Trophoblast cell (in vitro differentiated cells and primary cell): Measurements from ENCODE around the gene BABAM2.

Experiments
- DNase-seq, 2 donors: peaks; one replicate each; pipeline ENCODE4 v3.0.0-alpha.2; 2016
- H2AFZ ChIP-seq: 2 replicates; pipeline ENCODE4 v1.6.1; 2013; ENCODE audit warnings: low read length, moderate library complexity, mild to moderate bottlenecking; ENCODE audit not compliant: insufficient read depth, poor library complexity
- H2AK5ac ChIP-seq: 2 replicates; pipeline ENCODE4 v1.6.1; 2013; ENCODE audit warnings: mild to moderate bottlenecking, low read length
- H2BK120ac ChIP-seq: 2 replicates; pipeline ENCODE4 v1.6.1; 2013; ENCODE audit warnings: low read length, mild to moderate bottlenecking, moderate library complexity; ENCODE audit not compliant: insufficient read depth, poor library complexity
- H2BK12ac ChIP-seq: 2 replicates; pipeline ENCODE4 v1.6.1; 2013; ENCODE audit warnings: mild to moderate bottlenecking, low read length, moderate library complexity
- H2BK5ac ChIP-seq: 2 replicates; pipeline ENCODE4 v1.6.1; 2013; ENCODE audit warnings: low read length, low read depth, moderate library complexity, mild to moderate bottlenecking; ENCODE audit not compliant: poor library complexity
- H3K14ac ChIP-seq: 2 replicates; pipeline ENCODE4 v1.6.1; 2013; ENCODE audit warnings: mild to moderate bottlenecking, low read length
- H3K18ac ChIP-seq: 2 replicates; pipeline ENCODE4 v1.6.1; 2013; ENCODE audit warnings: mild to moderate bottlenecking, low read length
- H3K23ac ChIP-seq: 2 replicates; pipeline ENCODE4 v1.6.1; 2013; ENCODE audit warnings: low read length
- H3K27ac ChIP-seq: 2 replicates; pipeline ENCODE4 v1.5.1; 2013; ENCODE audit warnings: low read depth, mild to moderate bottlenecking, inconsistent platforms, low read length, moderate library complexity
- H3K27me3 ChIP-seq: 2 replicates; pipeline ENCODE4 v1.6.1; 2013; ENCODE audit warnings: inconsistent platforms, mild to moderate bottlenecking, low read length, moderate library complexity; ENCODE audit not compliant: insufficient read depth
- H3K36me3 ChIP-seq, 2 experiments: 1 replicate in 1 of 2; 2 replicates in 1 of 2; pipeline ENCODE4 v1.6.1; 2013; ENCODE audit warnings: low read length in 2 of 2, mild to moderate bottlenecking in 2 of 2, moderate library complexity in 1 of 2; ENCODE audit not compliant: insufficient read depth in 2 of 2, control insufficient read depth in 1 of 2
- H3K4ac ChIP-seq: 2 replicates; pipeline ENCODE4 v1.6.1; 2013; ENCODE audit warnings: low read depth, mild to moderate bottlenecking, low read length, moderate library complexity
- H3K4me1 ChIP-seq, 2 experiments: 1 replicate in 1 of 2; 2 replicates in 1 of 2; pipeline ENCODE4 v1.6.1; 2013; ENCODE audit warnings: low read length in 2 of 2, mild to moderate bottlenecking in 2 of 2, moderate library complexity in 1 of 2; ENCODE audit not compliant: insufficient read depth in 2 of 2, control insufficient read depth in 1 of 2
- H3K4me2 ChIP-seq: 2 replicates; pipeline ENCODE4 v1.6.1; 2013; ENCODE audit warnings: inconsistent platforms, mild to moderate bottlenecking, low read length, moderate library complexity
- H3K4me3 ChIP-seq: 2 replicates; pipeline ENCODE4 v1.5.1; 2013; ENCODE audit warnings: mild to moderate bottlenecking, low read depth, low read length, inconsistent platforms
- H3K79me1 ChIP-seq: one replicate; pipeline ENCODE4 v1.6.1; 2013; ENCODE audit warnings: low read length
- H3K79me2 ChIP-seq: 2 replicates; pipeline ENCODE4 v1.6.1; 2013; ENCODE audit warnings: low read length, mild to moderate bottlenecking; ENCODE audit not compliant: control insufficient read depth, insufficient read depth, poor library complexity
- H3K9ac ChIP-seq: 2 replicates; pipeline ENCODE4 v1.6.1; 2013; ENCODE audit warnings: mild to moderate bottlenecking, low read length
- H3K9me3 ChIP-seq: 2 replicates; pipeline ENCODE4 v1.6.1; 2013; ENCODE audit warnings: low read depth, mild to moderate bottlenecking, control low read depth, inconsistent platforms, low read length; ENCODE audit not compliant: insufficient read depth
- H4K12ac ChIP-seq: 2 replicates; pipeline ENCODE4 v1.6.1; 2013; ENCODE audit warnings: low read depth, mild to moderate bottlenecking, low read length, moderate library complexity
- H4K8ac ChIP-seq: 2 replicates; pipeline ENCODE4 v1.6.1; 2013; ENCODE audit warnings: low read depth, mild to moderate bottlenecking, low read length, moderate library complexity
- H4K91ac ChIP-seq: one replicate; pipeline ENCODE4 v1.6.1; 2013; ENCODE audit warnings: low read depth, mild to moderate bottlenecking, low read length, moderate library complexity
- WGBS: extraction: QIAGEN DNeasy Blood & Tissue Kit; methylation state at CpG from one replicate; pipeline ENCODE4 v1.1.7; 2013; ENCODE audit warnings: missing lambda C conversion rate; ENCODE audit not compliant: insufficient read length, insufficient coverage; ENCODE audit errors: extremely low coverage; 5-methylcytosine and 5-hydroxymethylcytosine counted together

Gene BABAM2

DNA sequence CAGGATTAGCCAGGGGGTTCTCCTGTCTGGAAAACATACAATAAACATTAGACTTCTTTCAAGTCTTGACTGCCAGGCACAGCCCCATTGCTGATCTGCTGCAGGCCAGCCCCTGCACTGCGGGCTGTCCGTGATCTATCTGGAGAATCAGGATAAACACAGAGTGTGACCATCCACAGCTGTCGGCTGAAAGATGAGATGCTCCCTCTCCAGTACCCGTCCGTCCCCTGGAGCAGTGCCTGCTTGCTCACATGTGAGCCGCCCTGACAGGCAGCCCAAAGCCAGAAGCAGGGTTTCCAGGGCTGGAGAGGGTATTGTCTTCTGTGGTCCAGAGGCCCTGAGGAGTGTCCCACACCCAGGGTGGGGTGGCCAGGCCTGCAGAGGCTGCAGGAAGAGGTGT lies 456.1 kb downstream of the BABAM2 start:
- H2AK5ac ChIP-seq: peak overlapping the region; percentile 3
- no peak overlapping the region for H3K14ac ChIP-seq
- no peaks in the 10 kb centered on the region for H3K36me3 ChIP-seq

DNA sequence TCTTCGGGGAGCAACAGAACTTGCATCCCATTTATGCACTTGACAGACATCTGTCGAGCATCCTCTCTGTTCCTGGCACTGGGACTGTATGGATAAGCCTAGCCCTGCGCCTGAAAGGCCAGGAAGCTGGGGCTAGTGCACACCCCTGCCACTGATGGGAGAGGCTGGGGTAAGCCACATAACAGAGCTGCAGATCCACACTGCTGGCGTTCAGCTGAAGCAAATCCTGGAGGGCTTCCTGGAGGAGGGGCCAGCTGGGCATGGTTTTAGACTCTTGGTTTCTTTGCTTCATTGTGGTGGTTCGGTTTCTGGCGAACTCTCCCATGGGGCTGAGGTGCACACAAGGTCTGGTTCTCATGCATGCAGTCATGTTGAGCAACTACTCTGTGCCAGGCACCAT lies 456.7 kb downstream of the BABAM2 start:
- Histone ChIP-seq H3K14ac (no peak overlapping the region), H3K4me1 (peaks cover 14 to 20% of the 10 kb centered on the region in 2 experiments), H3K27ac (no peak overlapping the region), H3K9ac (no peak overlapping the region), H2AK5ac (no peak overlapping the region), H3K23ac (no peak overlapping the region), H4K8ac (no peak overlapping the region), H2BK12ac (no peak overlapping the region), H4K91ac (no peak overlapping the region), H3K18ac (no peak overlapping the region), H3K4ac (no peak overlapping the region), H3K9me3 (no peaks in the 10 kb centered on the region), H3K36me3 (no peaks in the 10 kb centered on the region), H3K4me2 (no peak overlapping the region), H3K4me3 (no peak overlapping the region), H3K79me2 (no peaks in the 10 kb centered on the region), H3K79me1 (peaks cover 6% of the 10 kb centered on the region), H3K27me3 (no peaks in the 10 kb centered on the region), H2BK120ac (no peak overlapping the region), H2BK5ac (no peak overlapping the region), H2AFZ (no peak overlapping the region), H4K12ac (no peak overlapping the region)
- DNase-seq: no peak
- no CpG with 5 or more reads among the region's 6 CpGs for WGBS

More for the DNA sequence above, 456.1 kb downstream of the BABAM2 start:
- H3K79me2 ChIP-seq: no peaks in the 10 kb centered on the region
- peak in 1 of 2 donors; percentile 43 for DNase-seq
- peaks cover 10 to 17% of the 10 kb centered on the region in 2 experiments for H3K4me1 ChIP-seq
- H3K4me3 ChIP-seq: no peak overlapping the region
- no peak overlapping the region for H2BK5ac ChIP-seq
- no peak overlapping the region for H2BK12ac ChIP-seq
- no peak overlapping the region for H3K4me2 ChIP-seq
- no peak overlapping the region for H4K8ac ChIP-seq
- H4K12ac ChIP-seq: no peak overlapping the region
- no peak overlapping the region for H2BK120ac ChIP-seq
- H3K27ac ChIP-seq: no peak overlapping the region
- no peak overlapping the region for H2AFZ ChIP-seq
- no peaks in the 10 kb centered on the region for H3K9me3 ChIP-seq
- H3K9ac ChIP-seq: no peak overlapping the region
- WGBS: no CpG with 5 or more reads among the region's 6 CpGs
- H3K79me1 ChIP-seq: peaks cover 3% of the 10 kb centered on the region
- H3K27me3 ChIP-seq: no peaks in the 10 kb centered on the region
- no peak overlapping the region for H3K18ac ChIP-seq
- H4K91ac ChIP-seq: no peak overlapping the region
- no peak overlapping the region for H3K4ac ChIP-seq
- no peak overlapping the region for H3K23ac ChIP-seq

DNA sequence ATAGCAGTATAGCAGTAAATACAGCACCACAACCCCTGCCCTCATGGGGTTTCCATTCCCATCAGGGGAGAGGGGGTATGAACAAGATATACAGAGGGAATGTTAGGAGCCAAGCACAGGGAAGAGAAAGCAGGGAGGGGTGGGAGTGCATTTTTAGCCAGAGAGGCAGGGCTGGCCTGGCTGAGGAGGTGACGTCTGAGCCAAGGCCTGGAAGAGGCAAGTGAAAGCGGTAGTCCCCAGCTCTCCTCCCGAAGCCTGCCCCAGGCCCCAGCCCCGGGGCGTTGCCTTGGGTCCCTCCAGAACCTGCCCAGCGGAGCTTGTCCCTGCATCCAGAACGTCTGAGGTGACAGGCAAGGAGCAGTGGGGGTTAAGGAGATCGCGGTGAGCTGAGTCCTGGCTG lies 457.1 kb downstream of the BABAM2 start:
- Histone ChIP-seq H3K27me3 (no peaks in the 10 kb centered on the region), H3K79me1 (peaks cover 10% of the 10 kb centered on the region), H2BK12ac (peak overlapping the region; percentile 7), H3K9me3 (no peaks in the 10 kb centered on the region), H3K18ac (no peak overlapping the region), H4K8ac (no peak overlapping the region), H3K9ac (no peak overlapping the region), H3K79me2 (no peaks in the 10 kb centered on the region), H3K4me3 (no peak overlapping the region), H2BK120ac (no peak overlapping the region), H4K12ac (no peak overlapping the region), H3K4me2 (no peak overlapping the region), H3K36me3 (no peaks in the 10 kb centered on the region), H3K4ac (no peak overlapping the region), H3K14ac (no peak overlapping the region), H4K91ac (peak overlapping the region; percentile 28), H3K27ac (no peak overlapping the region), H3K4me1 (peaks cover 17 to 24% of the 10 kb centered on the region in 2 experiments), H2AFZ (no peak overlapping the region), H3K23ac (no peak overlapping the region), H2BK5ac (no peak overlapping the region), H2AK5ac (peak overlapping the region; percentile 28)
- peak in 1 of 2 donors; percentile 45 for DNase-seq
- WGBS: no CpG with 5 or more reads among the region's 9 CpGs

DNA sequence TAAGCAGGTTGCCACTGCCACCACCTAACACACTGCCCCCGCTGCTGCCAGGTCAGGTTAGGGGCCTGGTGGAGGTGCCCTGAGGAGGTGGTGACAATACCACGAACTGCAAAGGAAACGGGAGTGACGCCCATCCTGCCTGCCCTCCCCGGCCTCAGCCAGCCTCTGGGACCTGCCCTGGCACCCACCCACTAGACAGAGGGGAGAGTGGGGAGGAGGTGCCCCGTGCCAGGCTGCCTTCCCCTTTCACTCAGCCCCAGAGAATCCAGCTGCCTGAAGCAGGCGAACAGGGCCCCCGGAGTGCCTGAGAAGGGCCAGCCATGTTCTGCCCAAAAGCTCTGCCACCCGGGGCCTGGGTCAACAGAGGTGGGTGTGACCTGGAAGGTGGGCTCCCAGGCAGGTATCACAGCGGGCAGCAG lies 457.6 kb downstream of the BABAM2 start:
- no peak overlapping the region for H2BK120ac ChIP-seq
- WGBS: no CpG with 5 or more reads among the region's 10 CpGs

More for the DNA sequence above, 457.6 kb downstream of the BABAM2 start:
- peak overlapping the region; percentile 21 for H2BK12ac ChIP-seq
- peaks cover 20 to 27% of the 10 kb centered on the region in 2 experiments for H3K4me1 ChIP-seq
- H4K91ac ChIP-seq: peak overlapping the region; percentile 49
- DNase-seq: no peak
- no peak overlapping the region for H2BK5ac ChIP-seq
- peak overlapping the region; percentile 3 for H3K18ac ChIP-seq
- no peaks in the 10 kb centered on the region for H3K79me2 ChIP-seq
- no peaks in the 10 kb centered on the region for H3K27me3 ChIP-seq
- no peak overlapping the region for H3K4ac ChIP-seq
- no peak overlapping the region for H3K4me2 ChIP-seq
- no peak overlapping the region for H3K4me3 ChIP-seq
- no peak overlapping the region for H3K9ac ChIP-seq
- peak overlapping the region; percentile 40 for H3K14ac ChIP-seq
- H2AFZ ChIP-seq: no peak overlapping the region
- H3K36me3 ChIP-seq: no peaks in the 10 kb centered on the region
- H3K9me3 ChIP-seq: no peaks in the 10 kb centered on the region
- no peak overlapping the region for H3K27ac ChIP-seq
- H3K23ac ChIP-seq: no peak overlapping the region
- peaks cover 14% of the 10 kb centered on the region for H3K79me1 ChIP-seq
- no peak overlapping the region for H4K12ac ChIP-seq
- peak overlapping the region; percentile 55 for H2AK5ac ChIP-seq
- no peak overlapping the region for H4K8ac ChIP-seq
